Stimulated activated naive CD4-positive, alpha-beta T cell (primary cell): ENCODE data around the gene ABCD3.
A peak's percentile ranks its signal among the peaks of the same experiment; 100 is the strongest.
"Not testable (repeated sequence)": the region's sequence is repeated elsewhere in the genome, so short reads cannot be mapped to it uniquely, and the experiment has no call there.

Experiments used
- DNase-seq, 6 experiments: peaks; one replicate each; lab custom pipeline; 2025; lab: John Stamatoyannopoulos, UW

ABCD3 gene

GRCh38 chr1:94417978-94418663, at the start of gene ABCD3:
Gene ABCD3, plus strand, starts transcription at chr1:94418389. Its CDS starts 90 bp downstream, at chr1:94418479.
- DNase-seq = peak; percentile 91 to 98 (median 96)

DNA sequence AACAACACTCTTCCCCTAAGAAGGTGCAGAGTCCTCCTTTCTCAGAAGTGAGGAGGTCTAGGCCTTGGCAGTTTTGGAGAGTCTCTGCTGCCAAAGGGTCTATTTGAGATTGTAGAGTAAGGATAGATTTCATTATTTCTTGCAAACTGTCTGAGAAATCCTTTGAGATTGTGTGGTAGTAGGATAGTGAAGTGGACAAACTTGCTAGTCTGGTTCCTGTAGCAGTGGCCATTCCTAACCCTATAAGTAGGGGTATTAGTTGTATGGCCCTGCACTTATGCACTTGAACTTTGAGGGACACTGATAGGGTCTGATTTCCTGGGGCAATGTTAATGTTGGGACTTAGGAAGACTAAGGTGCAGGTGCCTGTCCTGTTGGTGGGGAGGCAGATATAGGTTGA, 45.4 kb upstream of the ABCD3 start:
- not testable (repeated sequence) for DNase-seq

DNA sequence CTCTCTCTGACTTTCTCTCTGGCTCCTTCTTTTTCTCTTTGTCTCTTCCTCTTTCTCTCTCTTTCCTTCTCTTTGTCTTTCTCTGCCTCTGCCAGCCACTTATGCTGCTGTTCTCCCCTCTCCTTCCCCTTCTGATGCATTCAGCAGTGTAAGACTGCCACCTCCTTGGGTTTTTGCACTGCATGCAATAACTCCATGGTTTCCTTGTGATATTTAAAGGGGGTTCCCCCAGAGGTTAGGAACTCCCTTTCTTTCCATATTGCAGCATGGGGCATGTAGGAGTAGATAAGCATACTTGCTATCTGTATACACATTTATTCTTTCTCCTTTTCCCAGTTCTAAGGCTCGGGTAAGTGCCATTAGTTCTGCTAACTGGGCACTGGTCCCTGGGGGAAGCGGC, 44.9 kb upstream of the ABCD3 start:
- not testable (repeated sequence) for DNase-seq

DNA sequence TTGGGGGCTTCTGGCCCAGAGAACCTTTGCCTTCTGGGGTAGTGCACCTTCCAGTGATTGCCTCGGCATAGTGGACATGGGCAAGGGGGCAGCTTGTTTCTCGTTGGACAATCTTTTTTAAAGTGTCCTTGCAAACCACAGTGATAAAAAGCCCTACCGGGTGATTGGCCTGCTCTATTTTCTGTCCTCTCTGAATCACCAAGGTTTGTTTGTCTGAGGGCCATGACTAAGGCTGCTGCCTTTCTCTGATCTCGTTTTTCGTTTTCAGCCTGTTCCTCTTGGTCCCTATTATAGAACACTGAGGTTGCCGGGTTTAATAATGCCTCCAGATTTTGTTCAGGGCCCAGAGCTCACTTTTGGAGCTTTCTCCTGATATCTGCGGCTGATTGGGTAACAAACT, 42.5 kb upstream of the ABCD3 start:
- DNase-seq = not testable (repeated sequence)

DNA sequence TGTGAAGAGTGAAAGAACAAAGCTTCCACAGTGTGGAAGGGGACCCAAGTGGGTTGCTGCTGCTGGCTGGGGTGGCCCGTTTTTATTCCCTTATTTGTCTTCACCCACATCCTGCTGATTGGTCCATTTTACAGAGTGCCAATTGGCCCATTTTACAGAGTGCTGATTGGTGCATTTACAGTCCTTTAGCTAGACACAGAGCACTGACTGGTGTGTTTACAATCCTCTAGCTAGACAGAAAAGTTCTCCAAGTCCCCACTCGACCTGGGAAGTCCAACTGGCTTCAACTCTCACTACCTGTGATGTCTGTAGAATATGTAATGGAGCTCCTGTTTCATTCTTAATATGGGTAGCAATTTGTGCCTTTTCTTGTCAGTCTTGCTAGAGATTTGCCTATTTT, 39.7 kb upstream of the ABCD3 start:
- DNase-seq = not testable (repeated sequence)

- no peak for DNase-seq
Measured at GRCh38 chr1:94379615-94380014, 38.6 kb upstream of the ABCD3 start.

GRCh38 chr1:94382201-94382600, 36.0 kb upstream of the ABCD3 start:
- peak in 2 of 6 experiments; percentile 6 to 7 for DNase-seq

DNA sequence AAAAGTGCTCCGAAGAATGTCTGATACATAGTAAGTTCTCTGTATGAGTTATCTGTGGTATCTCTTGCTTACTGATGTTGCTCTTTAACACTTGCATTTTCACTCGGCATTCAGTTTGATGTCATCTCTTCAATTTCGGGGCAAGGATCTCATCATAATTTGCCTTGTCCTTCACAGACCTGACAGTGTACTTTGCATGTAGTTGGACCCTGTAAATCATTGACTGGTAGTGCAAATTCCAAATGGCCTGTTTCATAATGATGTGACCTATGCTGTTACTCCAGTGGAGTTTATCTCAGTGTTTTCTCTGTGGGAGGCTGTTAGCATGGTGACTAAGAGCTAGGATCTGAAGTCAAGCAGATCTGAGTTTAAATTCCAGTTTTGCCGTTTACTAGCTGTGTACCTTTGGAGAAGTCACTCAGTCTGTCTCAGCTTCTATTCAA, 34.2 kb upstream of the ABCD3 start:
- DNase-seq = no peak

GRCh38 chr1:94384485-94385265, 33.5 kb upstream of the ABCD3 start:
- DNase-seq = peak in 4 of 6 experiments; percentile 15 to 39 (median 24)

- no peak for DNase-seq
Measured at GRCh38 chr1:94385308-94385929, 32.8 kb upstream of the ABCD3 start.

DNA sequence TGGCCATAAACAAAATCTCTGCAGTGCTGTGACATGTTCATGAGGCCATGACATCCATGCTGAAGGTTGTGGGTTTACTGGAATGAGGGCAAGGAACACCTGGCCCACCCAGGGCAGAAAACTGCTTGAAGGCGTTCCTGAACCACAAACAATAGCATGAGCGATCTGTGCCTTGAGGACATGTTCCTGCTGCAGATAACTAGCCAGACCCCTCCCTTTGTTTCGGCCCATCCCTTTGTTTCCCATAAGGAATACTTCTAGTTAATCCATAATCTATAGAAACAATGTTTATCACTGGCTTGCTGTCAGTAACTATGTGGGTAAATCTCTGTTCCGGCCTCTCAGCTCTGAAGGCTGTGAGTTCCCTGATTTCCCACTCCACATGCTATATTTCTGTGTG, 28.9 kb upstream of the ABCD3 start:
- no peak for DNase-seq

- DNase-seq = no peak
Measured at GRCh38 chr1:94394247-94394646, 23.9 kb upstream of the ABCD3 start.

- DNase-seq = no peak
Measured at GRCh38 chr1:94395231-94395630, 23.0 kb upstream of the ABCD3 start.

DNA sequence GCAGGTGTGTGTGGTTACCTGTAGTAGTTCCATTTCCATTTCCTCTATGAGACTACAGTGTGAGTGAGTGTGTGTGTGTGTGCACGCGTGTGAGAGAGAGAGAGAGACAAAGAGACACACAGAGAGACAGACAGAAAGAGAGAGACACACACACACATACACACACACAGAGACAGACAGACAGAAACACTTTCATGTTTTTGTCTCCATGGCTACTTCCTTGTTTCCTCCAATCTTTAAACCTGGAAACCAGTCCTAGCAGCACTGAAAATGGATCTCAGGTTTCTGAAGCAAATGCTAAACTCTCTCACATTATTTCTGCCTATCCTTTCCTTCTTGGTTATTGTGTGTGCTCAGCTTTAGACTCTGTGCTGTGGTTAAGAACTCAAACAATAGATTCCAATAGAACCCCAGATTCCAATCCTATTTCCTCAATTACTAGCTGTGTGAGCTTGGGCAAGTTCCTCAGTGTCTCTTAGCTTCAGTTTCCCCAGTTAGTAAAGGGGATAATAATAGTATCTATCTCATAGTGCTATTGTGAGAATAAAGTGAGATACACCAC, 22.4 kb upstream of the ABCD3 start:
- DNase-seq = no peak

DNA sequence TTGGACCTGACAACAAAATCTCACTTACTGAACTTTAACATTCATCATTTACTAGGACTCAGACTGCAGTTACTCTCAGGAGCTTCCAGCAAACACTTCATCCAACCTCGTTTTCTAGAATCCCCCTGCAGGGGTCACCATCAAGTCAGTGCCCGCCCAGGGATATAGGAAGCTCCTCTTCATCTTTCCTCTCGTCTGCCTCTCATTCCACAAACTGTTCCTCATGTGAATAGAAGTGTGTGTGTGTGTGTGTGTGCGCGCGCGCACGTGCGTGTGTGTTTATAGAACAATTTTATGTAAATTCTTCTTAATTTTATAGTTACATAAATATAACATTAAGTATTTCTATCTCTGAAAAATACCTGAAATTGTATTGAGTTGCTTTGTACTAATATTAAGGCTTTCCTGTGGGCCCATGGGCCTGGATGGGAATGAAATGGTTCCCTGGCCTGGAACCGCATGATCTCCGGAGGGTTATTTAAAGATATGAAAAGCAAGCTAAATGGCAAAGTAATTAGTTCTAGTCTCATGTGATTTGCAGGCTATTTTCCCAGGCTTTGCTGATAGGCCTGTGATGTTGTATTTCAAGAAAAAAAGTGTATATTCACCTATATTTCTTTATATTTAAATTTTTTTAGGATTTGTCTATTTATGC, 21.7 kb upstream of the ABCD3 start:
- DNase-seq = no peak

- DNase-seq = no peak
Measured at GRCh38 chr1:94398356-94398755, 19.8 kb upstream of the ABCD3 start.

DNA sequence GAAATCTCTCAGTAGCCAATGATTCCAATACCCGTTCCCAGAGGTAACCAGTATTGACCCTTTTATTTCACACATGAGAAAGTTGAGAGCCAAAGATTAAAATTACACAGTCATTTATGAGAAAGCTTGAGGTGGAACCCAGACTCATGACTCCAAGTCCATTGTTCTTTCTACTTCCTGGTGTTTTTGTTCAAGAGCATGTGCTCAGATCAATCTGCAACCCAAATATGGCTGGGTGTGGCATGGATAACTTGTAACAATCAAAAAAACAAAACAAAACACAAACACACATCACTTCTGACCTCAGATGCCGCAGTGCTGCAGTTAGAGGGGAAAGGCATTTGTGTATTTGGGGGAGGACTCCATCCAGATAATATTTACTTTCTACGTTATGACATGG, 18.7 kb upstream of the ABCD3 start:
- DNase-seq = no peak

DNA sequence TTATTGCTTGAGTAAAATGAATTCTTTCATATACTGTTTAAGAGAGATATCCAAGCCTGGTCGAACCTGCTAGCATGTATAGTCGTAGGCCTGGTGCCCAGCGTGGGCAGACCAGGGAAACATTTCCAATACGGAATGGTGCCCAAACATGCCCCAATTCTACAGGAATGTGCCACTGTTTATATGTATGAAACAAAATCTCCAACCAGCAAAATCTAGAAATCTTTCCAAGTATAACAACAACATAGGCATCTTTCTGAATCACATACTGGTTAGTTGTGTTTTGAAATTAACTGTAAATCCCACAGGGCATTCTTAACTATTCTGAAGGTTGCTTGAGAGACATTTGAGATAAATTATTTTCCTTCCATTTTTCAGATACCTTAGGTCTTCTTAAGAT, 17.0 kb upstream of the ABCD3 start:
- DNase-seq = no peak

- no peak for DNase-seq
Measured at GRCh38 chr1:94406446-94406845, 11.7 kb upstream of the ABCD3 start.

- no peak for DNase-seq
Measured at GRCh38 chr1:94408104-94408830, 9.9 kb upstream of the ABCD3 start.

GRCh38 chr1:94411237-94411636, 7.0 kb upstream of the ABCD3 start:
- DNase-seq = no peak
